PFSK-1 (cell line): Measurements from ENCODE around the gene HHAT.

Source experiments
- FOXP2 ChIP-seq: optimal IDR thresholded peaks from 2 replicates; pipeline ENCODE3; 2011; ENCODE audit warnings: borderline replicate concordance, control low read depth, inconsistent platforms; ENCODE audit not compliant: insufficient read depth; ENCODE audit errors: extremely low read length, extremely low read depth
- POLR2AphosphoS5 ChIP-seq: IDR thresholded peaks from 2 replicates; pipeline ENCODE4 v1.6.1; 2012; ENCODE audit warnings: low read depth, mild to moderate bottlenecking, control low read depth, low read length, moderate library complexity
- SIN3A ChIP-seq: IDR thresholded peaks from 2 replicates; pipeline ENCODE4 v1.6.1; 2012; ENCODE audit warnings: mild to moderate bottlenecking, low read length, moderate library complexity, borderline replicate concordance; ENCODE audit not compliant: insufficient read depth
- TAF1 ChIP-seq: IDR thresholded peaks from 2 replicates; pipeline ENCODE4 v1.6.1; 2012; ENCODE audit warnings: low read length, control low read depth, borderline replicate concordance; ENCODE audit not compliant: insufficient read depth
- TF ChIP-seq, protein P1 (sequence below), 2 experiments: IDR thresholded peaks; 2 replicates each; pipeline versions ENCODE4 v1.6.1 to v1.8.0; 2011 to 2012; ENCODE audit warnings: low read depth in 2 of 2, low read length in 2 of 2, control low read depth in 1 of 2, inconsistent platforms in 1 of 2, mild to moderate bottlenecking in 1 of 2, moderate library complexity in 1 of 2; ENCODE audit not compliant: insufficient read depth in 1 of 2

Gene HHAT

GRCh38 chr1:210684466-210685294 is 356.0 kb downstream of the HHAT start:
- TF ChIP-seq, protein P1, sequence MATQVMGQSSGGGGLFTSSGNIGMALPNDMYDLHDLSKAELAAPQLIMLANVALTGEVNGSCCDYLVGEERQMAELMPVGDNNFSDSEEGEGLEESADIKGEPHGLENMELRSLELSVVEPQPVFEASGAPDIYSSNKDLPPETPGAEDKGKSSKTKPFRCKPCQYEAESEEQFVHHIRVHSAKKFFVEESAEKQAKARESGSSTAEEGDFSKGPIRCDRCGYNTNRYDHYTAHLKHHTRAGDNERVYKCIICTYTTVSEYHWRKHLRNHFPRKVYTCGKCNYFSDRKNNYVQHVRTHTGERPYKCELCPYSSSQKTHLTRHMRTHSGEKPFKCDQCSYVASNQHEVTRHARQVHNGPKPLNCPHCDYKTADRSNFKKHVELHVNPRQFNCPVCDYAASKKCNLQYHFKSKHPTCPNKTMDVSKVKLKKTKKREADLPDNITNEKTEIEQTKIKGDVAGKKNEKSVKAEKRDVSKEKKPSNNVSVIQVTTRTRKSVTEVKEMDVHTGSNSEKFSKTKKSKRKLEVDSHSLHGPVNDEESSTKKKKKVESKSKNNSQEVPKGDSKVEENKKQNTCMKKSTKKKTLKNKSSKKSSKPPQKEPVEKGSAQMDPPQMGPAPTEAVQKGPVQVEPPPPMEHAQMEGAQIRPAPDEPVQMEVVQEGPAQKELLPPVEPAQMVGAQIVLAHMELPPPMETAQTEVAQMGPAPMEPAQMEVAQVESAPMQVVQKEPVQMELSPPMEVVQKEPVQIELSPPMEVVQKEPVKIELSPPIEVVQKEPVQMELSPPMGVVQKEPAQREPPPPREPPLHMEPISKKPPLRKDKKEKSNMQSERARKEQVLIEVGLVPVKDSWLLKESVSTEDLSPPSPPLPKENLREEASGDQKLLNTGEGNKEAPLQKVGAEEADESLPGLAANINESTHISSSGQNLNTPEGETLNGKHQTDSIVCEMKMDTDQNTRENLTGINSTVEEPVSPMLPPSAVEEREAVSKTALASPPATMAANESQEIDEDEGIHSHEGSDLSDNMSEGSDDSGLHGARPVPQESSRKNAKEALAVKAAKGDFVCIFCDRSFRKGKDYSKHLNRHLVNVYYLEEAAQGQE (IDR thresholded peaks at IDR 0.05; ENCODE audit: insufficient read depth in 1 of 2, low read depth in 2 of 2, low read length in 2 of 2): no peak
- no peak for TF ChIP-seq POLR2AphosphoS5
- no peak for TF ChIP-seq FOXP2

GRCh38 chr1:210685295-210685650 is 356.6 kb downstream of the HHAT start:
- TF ChIP-seq SIN3A: no peak

DNA sequence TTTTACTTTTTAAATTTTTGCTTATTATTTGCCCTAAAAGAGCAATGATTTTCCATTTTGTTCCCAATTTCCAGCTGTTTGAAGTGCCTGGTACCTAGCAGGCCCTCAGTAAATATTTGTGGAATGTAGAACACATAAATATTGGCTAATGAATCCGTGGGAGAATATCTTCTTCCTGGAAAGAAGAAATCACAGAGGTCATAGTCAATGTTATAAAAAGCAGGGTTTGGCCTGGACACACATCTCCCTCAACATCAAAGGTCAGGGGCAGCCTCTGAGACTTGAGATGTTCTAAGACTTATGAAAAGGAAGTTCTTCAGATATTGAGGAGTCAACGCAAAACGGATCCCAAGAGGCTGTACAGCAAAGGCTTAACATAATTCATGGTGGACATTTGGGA is 358.1 kb downstream of the HHAT start:
- TF ChIP-seq SIN3A (no peak), TAF1 (no peak), FOXP2 (no peak), POLR2AphosphoS5 (no peak)
- TF ChIP-seq, protein P1 (IDR thresholded peaks at IDR 0.05; ENCODE audit: insufficient read depth in 1 of 2, low read depth in 2 of 2, low read length in 2 of 2): no peak

DNA sequence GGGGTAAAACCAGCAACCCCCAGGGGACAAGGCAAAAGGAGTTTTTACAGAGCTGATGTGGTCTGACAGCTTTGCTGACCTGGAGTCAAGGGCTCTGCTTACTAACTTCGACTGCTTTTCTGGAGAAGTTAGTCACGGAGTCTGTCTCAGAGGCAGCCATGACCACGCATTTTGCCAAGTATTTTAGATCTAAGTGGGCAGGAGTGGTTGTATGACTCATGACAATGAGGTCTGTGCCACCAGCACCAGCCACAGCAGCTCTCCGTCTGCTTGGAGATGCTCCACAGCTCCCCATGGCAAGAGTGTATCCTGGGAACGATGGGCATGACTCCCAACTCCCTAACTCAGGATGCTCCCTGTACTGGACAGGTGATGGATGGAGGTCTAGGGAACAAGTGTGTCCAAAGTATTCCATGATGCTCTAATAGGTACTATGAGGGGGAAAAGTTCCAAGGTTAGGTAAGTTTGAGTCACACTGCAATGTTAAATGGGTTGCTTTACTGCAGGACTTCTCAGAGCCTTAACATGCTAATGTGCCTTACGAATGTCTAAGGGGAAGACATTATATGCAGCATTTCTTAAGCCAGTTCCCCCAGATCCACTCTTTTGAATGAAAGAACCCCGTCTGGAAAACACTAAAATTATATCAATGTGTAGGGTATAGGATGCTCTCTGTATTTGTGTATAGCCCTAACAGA is 359.0 kb downstream of the HHAT start:
- TF ChIP-seq, protein P1 (IDR thresholded peaks at IDR 0.05; ENCODE audit: insufficient read depth in 1 of 2, low read depth in 2 of 2, low read length in 2 of 2): no peak
- TF ChIP-seq TAF1 (no peak), POLR2AphosphoS5 (no peak), SIN3A (no peak), FOXP2 (no peak)

- TF ChIP-seq TAF1: no peak
- TF ChIP-seq, protein P1 (IDR thresholded peaks at IDR 0.05; ENCODE audit: insufficient read depth in 1 of 2, low read depth in 2 of 2, low read length in 2 of 2): no peak
- TF ChIP-seq FOXP2: no peak
- no peak for TF ChIP-seq POLR2AphosphoS5
- TF ChIP-seq SIN3A: no peak
These were observed 360.0 kb downstream of the HHAT start for GRCh38 chr1:210688512-210689234.
